Stimulated activated CD4-positive, alpha-beta T cell treated with anti-CD3 and anti-CD28 coated beads, Interleukin-15, amount 100 ng/mL, for 1 hour (primary cell): ENCODE results near the gene EDEM1.
"Not testable (repeated sequence)": the region's sequence is repeated elsewhere in the genome, so short reads cannot be mapped to it uniquely, and the experiment has no call there.

ENCODE experiments used
- DNase-seq, 2 donors: peaks; one replicate each; pipeline ENCODE4 v3.0.0-alpha.2; 2020; ENCODE audit warnings: low read depth in 1 of 2, low spot score in 1 of 2

The EDEM1 gene

DNA sequence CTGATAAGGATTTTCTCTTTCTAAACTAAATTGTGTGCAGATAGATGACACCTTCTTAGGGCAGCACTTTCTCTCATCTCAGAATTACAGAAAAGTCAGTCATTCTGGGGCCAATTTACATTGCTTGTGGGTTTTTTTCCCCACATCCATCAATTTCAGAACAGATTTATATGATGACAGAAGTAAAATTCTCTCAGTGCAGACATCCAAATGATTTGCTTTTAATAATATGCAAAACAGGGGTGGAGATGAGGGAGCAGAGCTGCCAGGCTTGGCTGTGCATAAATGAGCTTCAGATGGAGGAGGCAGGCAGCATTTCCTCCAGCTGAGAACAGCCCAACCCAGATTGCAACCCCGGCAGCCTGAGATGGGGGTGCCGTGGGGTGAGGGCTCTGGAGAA lies 44.0 kb downstream of the EDEM1 start:
- DNase-seq: no peak

DNA sequence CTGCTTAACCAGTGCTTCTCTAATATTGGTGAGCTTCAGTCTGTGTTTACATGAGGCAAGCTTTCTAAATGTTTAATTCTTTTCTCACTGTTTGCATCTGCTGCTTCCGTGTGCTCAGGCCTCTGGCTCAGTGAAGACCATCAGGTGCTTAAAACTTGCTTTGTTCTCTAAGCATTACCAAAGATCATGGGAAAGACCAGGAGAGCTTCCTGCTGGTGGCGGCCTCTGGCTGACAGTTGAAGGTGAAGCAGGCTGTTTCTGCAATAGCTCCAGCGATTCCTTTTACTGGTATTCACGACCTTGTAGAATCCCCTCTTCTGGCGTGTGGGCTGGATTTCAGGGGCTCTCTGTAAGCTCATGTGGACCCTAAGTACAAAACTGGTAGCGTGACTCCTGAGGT lies 45.1 kb downstream of the EDEM1 start:
- DNase-seq: no peak

DNA sequence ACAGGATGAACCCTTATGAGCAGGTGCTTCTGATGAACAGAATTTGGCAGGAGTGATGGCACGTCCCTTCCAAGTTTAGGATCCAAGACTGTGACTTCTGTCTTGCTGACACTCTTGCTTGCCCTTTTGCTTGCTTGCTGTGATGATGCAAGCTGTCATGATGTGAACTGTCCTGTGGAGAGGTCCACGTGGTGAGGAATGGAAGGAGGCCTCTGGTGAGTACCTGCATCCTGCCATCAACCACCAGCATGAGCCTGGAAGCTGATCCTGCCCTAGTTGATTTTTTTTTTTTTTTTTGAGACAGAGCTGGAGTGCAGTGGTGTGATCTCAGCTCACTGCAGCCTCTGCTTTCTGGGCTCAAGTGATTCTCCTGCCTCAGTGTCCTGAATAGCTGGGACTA lies 45.5 kb downstream of the EDEM1 start:
- no peak for DNase-seq

DNA sequence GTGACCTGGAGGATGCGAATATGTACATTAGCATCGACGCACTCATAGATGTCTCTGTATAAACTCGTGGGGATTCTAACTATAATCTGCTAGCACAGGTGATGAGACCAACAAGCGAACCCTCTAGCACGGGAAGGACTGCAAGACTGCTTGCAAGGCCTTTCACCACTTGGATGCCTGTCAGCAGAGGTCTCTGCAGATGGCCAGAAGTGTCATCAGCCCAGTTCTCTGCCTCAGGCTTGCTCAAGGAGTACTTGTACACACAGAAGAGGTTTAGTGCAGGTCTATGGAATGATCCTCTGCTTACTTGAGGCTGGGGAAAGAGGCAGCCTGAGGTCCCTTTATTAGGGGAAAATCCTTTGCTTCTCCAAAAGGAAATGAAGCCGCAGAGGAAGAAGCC lies 48.1 kb downstream of the EDEM1 start:
- DNase-seq: no peak

GRCh38 chr3:5238545-5238944 lies 51.0 kb downstream of the EDEM1 start:
- no peak for DNase-seq

DNA sequence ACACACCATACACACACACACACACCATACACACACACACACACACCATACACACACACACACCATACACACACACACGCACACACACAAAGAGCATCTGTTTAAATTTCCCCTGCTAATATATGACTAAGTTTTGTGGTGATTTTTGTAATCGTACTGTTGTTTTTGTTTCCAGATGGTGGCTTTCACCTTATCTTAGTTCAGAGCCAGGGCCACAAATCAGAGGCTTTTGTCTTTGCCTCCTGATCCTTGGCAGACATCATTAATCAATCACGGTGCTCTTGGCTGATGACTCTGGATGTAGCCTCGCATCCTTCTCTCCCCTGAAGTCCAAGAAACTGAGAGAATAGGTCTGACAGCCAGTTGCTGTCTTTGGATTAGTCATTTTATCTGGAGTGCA lies 52.1 kb downstream of the EDEM1 start:
- DNase-seq: no peak

DNA sequence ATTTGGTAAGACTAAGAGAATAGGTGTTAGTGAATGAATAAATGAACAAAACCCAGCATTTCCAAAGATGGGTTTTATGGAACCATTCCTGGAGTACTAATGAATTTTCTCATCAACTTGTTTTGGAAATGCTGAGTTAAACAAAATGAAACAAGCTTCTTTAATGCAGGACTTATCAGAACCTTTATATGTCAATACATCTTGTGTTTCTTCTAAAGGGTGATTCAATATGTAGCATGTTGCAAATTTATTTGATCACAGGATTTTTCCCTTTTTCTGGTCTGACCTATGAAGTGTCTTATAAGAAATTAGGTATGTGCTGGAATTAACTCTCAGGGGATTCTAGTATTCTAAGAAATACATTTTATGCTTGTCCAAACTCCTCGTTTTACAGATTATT lies 53.2 kb downstream of the EDEM1 start:
- no peak for DNase-seq

DNA sequence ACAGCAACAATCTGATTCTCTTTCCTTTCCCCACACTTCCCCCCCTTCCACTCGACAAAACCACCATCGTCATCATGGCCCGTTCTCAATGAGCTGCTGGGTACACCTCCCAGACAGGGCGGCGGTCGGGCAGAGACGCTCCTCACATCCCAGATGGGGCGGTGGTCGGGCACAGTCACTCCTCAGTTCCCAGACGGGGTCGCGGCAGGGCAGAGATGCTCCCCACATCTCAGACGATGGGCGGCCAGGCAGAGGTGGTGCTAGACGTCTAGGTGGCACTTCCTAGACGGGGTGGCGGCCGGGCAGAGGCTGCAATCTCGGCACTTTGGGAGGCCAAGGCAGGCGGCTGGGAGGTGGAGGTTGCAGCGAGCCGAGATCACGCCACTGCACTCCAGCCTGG lies 55.3 kb downstream of the EDEM1 start:
- DNase-seq: not testable (repeated sequence)

GRCh38 chr3:5245927-5246326 lies 58.4 kb downstream of the EDEM1 start:
- DNase-seq: no peak

DNA sequence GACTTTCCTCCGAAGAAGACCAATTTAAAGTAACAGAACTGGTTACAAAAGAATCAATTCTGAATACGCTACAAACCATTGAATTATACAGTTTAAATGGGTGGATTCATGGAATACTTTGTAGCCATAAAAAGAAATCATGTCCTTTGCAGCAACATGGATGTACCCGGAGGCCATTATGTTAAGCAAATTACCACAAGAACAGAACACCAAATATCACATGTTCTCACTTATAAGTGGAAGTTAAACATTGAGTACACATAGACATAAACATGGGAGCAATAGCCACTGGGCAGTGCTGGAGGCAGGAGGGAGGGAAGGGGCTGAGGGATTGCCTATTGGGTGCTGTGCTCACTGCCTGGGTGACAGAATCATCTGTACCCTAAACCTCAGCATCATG lies 61.3 kb downstream of the EDEM1 start:
- DNase-seq: no peak

GRCh38 chr3:5250467-5251195 lies 63.1 kb downstream of the EDEM1 start:
- DNase-seq: no peak

DNA sequence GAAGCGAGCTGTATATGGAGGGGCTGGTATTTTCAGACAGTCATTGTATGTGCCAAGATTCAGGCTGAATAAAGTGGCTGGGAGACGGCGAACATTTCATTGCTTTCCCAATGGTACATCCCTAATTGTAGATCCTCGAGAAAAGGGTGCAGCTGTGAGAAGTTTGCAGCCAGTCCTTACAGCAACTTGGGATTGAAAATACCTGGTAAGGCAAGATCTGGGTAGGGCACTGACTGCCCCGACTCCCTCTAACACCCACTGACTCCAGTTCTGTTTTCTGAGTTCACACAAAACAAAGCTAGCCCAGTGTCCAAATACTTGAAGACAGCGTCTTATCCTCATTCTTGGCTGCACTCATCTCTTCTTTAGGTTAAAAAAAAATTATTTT lies 63.7 kb downstream of the EDEM1 start:
- no peak for DNase-seq

- DNase-seq: no peak
These were observed 64.6 kb downstream of the EDEM1 start for GRCh38 chr3:5252131-5252530.

- DNase-seq: no peak
These were observed 67.0 kb downstream of the EDEM1 start for GRCh38 chr3:5254281-5255048.

- DNase-seq: no peak
These were observed 68.2 kb downstream of the EDEM1 start for GRCh38 chr3:5255404-5256344.

DNA sequence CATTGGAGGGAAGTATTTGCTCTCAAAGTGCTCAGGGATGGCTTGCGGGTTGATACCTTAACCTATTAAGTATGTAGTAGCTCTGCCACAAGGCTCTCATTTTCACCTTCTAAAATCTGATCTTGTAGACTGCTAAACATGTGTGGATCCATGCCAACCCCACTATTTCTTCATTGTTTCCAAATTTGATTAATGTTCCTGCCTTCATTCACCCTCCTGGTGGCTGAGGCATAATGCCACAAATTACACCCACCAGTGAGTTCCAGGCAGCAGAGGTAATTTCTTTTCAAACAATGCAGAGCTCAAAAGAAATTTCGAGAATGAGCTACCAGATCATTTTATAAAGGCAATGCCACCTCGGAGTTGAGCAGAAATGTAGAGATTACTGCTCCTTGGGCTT lies 71.0 kb downstream of the EDEM1 start:
- no peak for DNase-seq

- no peak for DNase-seq
These were observed 73.5 kb downstream of the EDEM1 start for GRCh38 chr3:5260992-5261501.

GRCh38 chr3:5262507-5262906 lies 75.0 kb downstream of the EDEM1 start:
- DNase-seq: no peak

DNA sequence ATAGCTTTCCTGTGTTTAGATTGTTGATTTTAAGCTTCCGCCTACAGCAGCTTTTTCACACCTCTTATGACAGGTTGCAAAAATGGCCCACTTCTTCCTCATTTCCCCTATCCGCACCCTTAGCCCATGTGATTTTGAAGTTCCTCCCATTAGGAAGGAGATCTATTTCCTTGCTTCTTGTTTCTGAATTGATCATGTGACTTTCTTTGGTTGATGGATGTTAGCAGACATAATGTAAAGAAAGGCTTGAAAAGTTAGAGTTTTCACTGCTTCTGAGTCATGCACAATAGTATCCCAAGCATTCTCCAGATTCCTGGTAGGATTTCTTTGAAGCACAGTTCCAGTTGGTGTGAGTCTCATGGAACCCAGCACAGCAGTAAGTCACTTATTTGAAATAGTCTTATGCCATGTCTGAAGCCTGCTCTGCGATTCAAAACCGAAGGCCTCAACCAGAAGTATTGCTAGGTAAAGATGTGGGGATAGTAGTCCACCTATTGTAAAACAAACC lies 76.6 kb downstream of the EDEM1 start:
- DNase-seq: no peak

DNA sequence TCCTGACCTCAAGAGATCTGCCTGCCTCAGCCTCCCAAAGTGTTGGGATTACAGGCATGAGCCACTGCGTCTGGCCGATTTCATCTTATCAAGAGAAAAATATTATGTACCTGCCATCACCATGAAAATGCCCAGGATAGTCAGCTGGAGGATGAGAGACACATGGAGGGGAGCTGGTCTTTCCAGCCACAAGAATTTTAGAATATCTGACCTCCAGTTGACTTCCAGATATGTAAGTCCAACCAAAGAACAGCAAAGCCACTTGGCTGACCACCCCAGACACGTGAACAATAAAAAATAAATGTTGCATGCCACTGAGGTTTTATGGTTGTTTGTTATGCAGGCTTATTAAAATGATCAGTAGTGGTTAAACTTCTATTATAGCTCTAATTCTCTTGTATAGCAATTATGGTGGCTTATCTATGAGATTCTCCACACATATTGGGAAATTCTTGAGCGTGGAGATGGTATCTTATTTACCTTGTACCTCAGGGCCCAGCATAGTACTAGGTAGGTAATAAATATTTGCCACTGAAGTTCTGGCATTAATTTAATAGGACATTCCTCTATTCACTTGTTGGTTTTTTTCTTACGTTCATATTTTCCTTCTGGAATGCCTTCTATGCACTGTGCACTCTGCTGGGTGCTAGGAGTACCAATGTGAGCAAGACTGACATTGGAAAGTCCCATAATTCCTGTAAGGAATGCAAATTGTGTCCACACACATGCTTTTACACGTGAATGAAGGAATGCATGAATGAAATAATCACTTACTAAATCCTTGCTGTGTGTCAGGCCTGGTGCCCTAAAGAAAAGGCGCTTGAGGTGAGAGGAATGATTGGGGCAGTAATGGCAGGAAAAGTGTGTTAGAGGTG lies 77.6 kb downstream of the EDEM1 start:
- DNase-seq: no peak
